ENCODE measurements around the gene FAM161B.

The FAM161B gene

DNA sequence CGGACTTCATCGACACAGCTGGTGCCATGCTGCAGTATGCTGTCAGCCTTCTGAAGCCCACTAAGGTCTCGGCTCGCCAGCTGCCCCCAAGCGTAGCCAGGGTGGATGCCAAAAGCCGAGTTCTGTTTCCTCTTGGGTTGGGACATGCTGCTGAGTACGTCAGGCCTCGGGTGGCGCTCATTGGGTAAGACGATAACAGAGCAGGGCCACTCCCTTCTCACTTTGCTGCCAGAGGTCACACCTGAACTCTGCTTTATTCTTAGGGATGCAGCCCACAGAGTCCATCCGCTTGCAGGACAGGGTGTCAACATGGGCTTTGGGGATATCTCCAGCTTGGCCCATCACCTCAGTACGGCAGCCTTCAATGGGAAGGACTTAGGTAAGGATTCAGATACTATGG is 11.3 kb upstream of the FAM161B start:
- no peak overlapping the region for H3K4me3 ChIP-seq (ENCODE audit: low read depth, low read length)
- TF ChIP-seq, protein P1, sequence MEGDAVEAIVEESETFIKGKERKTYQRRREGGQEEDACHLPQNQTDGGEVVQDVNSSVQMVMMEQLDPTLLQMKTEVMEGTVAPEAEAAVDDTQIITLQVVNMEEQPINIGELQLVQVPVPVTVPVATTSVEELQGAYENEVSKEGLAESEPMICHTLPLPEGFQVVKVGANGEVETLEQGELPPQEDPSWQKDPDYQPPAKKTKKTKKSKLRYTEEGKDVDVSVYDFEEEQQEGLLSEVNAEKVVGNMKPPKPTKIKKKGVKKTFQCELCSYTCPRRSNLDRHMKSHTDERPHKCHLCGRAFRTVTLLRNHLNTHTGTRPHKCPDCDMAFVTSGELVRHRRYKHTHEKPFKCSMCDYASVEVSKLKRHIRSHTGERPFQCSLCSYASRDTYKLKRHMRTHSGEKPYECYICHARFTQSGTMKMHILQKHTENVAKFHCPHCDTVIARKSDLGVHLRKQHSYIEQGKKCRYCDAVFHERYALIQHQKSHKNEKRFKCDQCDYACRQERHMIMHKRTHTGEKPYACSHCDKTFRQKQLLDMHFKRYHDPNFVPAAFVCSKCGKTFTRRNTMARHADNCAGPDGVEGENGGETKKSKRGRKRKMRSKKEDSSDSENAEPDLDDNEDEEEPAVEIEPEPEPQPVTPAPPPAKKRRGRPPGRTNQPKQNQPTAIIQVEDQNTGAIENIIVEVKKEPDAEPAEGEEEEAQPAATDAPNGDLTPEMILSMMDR (IDR thresholded peaks at IDR 0.05; ENCODE audit: insufficient read depth, low read depth, low read length, missing control alignments) = no peak
- no peak for DNase-seq (ENCODE audit: low read depth)

DNA sequence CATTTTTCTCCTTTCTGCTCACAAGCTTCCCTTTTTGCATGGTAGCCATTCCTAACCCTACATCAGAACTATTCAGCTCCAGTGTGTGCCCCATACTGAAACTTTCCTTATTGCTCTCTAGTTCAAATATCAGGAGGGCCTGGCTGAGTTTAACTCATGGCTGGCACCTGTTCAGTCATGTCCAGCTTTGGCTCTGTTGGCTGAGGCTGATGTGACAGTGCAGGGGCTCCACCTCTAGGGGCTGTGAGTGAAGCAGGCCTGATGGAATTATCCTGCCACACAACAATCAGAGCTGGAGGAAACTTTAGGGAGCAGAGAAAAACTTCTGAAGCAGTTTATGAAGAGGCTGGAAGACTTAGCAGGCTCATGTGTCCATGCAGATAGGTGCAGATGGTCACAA is 8.7 kb upstream of the FAM161B start:
- no peak overlapping the region for H3K4me3 ChIP-seq (ENCODE audit: low read depth, low read length)
- TF ChIP-seq, protein P1 (IDR thresholded peaks at IDR 0.05; ENCODE audit: insufficient read depth, low read depth, low read length, missing control alignments) = no peak
- no peak for DNase-seq (ENCODE audit: low read depth)

DNA sequence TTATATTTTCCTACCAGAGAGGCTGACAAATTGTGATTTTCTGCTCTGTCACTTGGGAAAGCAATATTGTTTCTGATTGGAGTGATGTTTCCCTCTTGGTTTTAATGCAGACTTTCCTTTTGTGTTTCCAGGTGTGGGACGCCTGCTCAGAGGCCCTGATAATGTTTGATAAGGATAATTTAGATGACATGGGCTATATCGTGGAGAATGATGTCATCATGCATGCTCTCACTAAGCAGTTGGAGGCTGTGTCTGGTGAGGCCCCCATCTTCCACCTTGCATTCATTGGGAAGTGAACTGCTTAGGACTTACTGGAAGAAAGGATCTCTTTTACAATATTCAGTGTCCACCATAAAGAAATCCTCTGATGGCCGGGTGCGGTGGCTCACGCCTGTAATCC is 5.8 kb upstream of the FAM161B start:
- no peak for DNase-seq (ENCODE audit: low read depth)
- H3K4me3 ChIP-seq (ENCODE audit: low read depth, low read length) = no peak overlapping the region
- TF ChIP-seq, protein P1 (IDR thresholded peaks at IDR 0.05; ENCODE audit: insufficient read depth, low read depth, low read length, missing control alignments) = no peak

DNA sequence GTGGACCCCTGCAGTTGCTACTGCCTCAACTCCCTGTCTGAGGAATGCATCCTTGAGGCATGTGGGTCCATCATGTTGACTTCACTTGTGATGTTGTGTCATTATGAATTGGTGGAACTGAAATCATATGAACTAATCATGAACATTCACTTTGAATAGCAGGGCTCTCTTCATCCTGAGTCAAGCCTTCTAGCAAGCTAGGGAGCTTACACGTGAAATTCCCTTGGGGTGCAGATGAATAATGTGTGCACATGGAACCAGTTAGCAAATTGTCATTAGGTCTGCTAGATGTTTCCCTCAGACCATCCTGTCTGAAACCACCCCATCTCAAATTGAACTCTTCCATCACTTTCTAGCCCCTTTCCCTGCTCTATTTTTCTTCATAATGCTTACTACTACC is 3.8 kb upstream of the FAM161B start:
- no peak for DNase-seq (ENCODE audit: low read depth)
- TF ChIP-seq, protein P1 (IDR thresholded peaks at IDR 0.05; ENCODE audit: insufficient read depth, low read depth, low read length, missing control alignments) = no peak
- H3K4me3 ChIP-seq (ENCODE audit: low read depth, low read length) = no peak overlapping the region

DNA sequence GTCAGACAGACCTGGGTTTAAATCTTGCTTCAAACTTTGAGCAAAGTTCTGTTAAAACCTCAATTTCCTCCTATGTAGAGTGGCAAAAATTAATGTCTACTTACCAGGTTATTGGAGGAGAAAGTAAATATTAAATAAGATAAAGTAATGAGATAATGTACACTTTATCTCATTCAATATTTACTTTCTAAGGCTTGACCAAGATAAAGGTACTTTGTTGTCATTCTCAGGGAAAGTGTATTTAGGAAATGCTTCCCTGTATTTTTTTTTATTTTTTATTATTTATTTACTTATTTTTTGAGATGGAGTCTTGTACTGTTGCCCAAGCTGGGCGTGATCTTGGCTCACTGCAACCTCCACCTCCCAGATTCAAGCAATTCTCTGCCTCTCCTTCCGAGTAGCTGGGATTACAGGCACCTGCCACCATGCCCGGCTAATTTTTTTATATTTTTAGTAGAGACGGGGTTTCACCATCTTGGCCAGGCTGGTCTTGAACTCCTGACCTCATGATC is 4.7 kb downstream of the FAM161B start:
- no peak overlapping the region for H3K4me3 ChIP-seq (ENCODE audit: low read depth, low read length)
- TF ChIP-seq, protein P1 (IDR thresholded peaks at IDR 0.05; ENCODE audit: insufficient read depth, low read depth, low read length, missing control alignments) = no peak
- no peak for DNase-seq (ENCODE audit: low read depth)

DNA sequence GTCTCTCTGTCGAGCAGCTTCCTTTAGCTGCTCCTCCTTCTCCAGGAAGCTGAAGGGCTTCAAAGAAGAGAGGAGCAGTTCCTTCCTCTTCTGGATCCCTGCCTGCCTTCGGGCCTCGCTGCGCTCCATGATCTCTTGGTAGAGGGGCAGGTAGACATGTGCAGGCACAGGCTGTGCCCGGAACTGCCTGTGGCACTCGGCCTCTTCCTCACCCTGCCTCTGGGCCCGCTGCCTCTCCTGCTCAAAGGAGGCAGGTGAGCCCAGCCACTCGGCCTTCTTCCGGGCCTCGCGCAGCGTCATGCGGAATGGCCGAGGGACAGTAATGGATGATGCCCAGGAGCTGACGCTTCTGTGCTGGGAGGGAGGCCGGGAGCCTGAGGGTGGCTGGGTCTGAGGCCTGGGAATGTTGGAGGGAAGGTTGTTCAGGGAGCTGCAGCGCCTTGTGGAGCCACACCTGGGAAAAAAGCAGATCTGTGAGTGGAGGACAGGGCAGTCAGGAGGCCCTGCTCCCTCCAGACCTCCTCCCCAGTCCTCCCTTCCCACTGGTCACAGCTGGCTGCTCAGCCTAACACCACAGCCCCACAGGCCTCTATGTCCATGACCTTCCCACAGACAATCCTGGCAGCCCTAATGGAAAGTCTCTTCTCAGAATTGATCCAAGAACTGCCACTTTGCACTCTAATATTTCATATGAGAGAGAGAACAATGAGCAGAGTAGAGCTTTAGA is 5.3 kb downstream of the FAM161B start:
- TF ChIP-seq, protein P1 (IDR thresholded peaks at IDR 0.05; ENCODE audit: insufficient read depth, low read depth, low read length, missing control alignments) = no peak
- no peak overlapping the region for H3K4me3 ChIP-seq (ENCODE audit: low read depth, low read length)
- DNase-seq (ENCODE audit: low read depth) = no peak

DNA sequence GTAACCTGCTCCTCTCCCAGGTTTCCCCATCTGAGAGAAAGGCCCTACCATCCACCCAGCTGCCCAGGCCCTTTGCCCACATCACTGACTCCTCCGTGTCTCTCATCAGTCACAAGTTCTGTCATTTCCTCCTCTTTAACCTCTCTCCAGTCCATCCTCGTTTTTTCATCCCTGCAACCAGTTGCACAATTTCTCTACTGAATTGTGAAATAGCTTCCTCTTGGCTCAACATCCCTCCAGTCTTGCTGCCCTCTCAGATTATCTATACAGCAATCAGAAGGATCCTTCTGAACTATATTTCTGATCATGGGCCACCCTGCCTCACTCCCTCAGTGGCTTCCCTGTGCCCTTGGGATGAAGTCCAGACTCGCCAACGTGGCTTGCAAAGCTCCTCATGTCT is 6.8 kb downstream of the FAM161B start:
- H3K4me3 ChIP-seq (ENCODE audit: low read depth, low read length) = no peak overlapping the region
- DNase-seq (ENCODE audit: low read depth) = no peak
- TF ChIP-seq, protein P1 (IDR thresholded peaks at IDR 0.05; ENCODE audit: insufficient read depth, low read depth, low read length, missing control alignments) = no peak

Data from GM12865 (cell line).